Heart left ventricle (tissue), 13 donors: ENCODE results near the gene EHD2.

Experiments
- POLR2A ChIP-seq, 2 donors: fragments of 450-650 bp; IDR thresholded peaks; one replicate each; pipeline ENCODE4 v1.6.1; 2017; ENCODE audit warnings: antibody characterized with exemption in 2 of 2, mild to moderate bottlenecking in 2 of 2, moderate library complexity in 2 of 2
- TF ChIP-seq, protein P1 (sequence below), 12 donors: fragments of 200-600 bp; sonication (generic) in 4 of 12; IDR thresholded peaks; one replicate each; pipeline versions ENCODE4 v1.5.0 to v1.8.0; 2018 to 2022; ENCODE audit warnings: antibody characterized with exemption in 12 of 12, mild to moderate bottlenecking in 5 of 12
- donor health status: ischemic (EF 13 %, LVEDD 7.1; RV severe dilation, severe dysfunction).
- donor health status: DM: no; HTN: yes; CAD: no.
- donor health status: DM: no; HTN: no; CAD: no.
- donor health status: ischemic (EF 25% LVEDD 6.9; RV normal size, moderate dysfunction).
- donor health status: ischemic (EF 25% LVEDD 5.7; RV mildly dilated, moderate dysfunction).
- donor health status: ischemic (EF 35%, LVEDD 5.7; RV mildly dilated, moderate dysfunction).
- donor health status: nonischemic (EF 11% LVEDD 7.7; RV severe dilation, severe dysfunction).
- donor health status: DM: yes; HTN: yes; CAD: no.
- donor health status: PGD.
- donor health status: ischemic (EF 29% LVEDD 5.4; RV normal size, mild dysfunction).
- donor health status: nonischemic (EF 23%, LVEDD 6.1; RV moderate dilation, normal function).

- TF ChIP-seq POLR2A (IDR thresholded peaks at IDR 0.05): no peak
- TF ChIP-seq, protein P1, sequence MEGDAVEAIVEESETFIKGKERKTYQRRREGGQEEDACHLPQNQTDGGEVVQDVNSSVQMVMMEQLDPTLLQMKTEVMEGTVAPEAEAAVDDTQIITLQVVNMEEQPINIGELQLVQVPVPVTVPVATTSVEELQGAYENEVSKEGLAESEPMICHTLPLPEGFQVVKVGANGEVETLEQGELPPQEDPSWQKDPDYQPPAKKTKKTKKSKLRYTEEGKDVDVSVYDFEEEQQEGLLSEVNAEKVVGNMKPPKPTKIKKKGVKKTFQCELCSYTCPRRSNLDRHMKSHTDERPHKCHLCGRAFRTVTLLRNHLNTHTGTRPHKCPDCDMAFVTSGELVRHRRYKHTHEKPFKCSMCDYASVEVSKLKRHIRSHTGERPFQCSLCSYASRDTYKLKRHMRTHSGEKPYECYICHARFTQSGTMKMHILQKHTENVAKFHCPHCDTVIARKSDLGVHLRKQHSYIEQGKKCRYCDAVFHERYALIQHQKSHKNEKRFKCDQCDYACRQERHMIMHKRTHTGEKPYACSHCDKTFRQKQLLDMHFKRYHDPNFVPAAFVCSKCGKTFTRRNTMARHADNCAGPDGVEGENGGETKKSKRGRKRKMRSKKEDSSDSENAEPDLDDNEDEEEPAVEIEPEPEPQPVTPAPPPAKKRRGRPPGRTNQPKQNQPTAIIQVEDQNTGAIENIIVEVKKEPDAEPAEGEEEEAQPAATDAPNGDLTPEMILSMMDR (IDR thresholded peaks at IDR 0.05): no peak
Measured at GRCh38 chr19:47725759-47726401, 12.7 kb downstream of the EHD2 start.
